HG03060 (cell line): ENCODE data around the gene ZFYVE9.
A peak's percentile ranks its signal among the peaks of the same experiment; 100 is the strongest.
"Not testable (repeated sequence)": the region's sequence is repeated elsewhere in the genome, so short reads cannot be mapped to it uniquely, and the experiment has no call there.

Experiments
- ATAC-seq: cut with Tn5 transposase; IDR thresholded peaks from one replicate; pipeline ENCODE4 v1.9.1; 2021; ENCODE audit warnings: low read depth, moderate number of reproducible peaks; ENCODE audit not compliant: unreplicated experiment

Gene ZFYVE9

DNA sequence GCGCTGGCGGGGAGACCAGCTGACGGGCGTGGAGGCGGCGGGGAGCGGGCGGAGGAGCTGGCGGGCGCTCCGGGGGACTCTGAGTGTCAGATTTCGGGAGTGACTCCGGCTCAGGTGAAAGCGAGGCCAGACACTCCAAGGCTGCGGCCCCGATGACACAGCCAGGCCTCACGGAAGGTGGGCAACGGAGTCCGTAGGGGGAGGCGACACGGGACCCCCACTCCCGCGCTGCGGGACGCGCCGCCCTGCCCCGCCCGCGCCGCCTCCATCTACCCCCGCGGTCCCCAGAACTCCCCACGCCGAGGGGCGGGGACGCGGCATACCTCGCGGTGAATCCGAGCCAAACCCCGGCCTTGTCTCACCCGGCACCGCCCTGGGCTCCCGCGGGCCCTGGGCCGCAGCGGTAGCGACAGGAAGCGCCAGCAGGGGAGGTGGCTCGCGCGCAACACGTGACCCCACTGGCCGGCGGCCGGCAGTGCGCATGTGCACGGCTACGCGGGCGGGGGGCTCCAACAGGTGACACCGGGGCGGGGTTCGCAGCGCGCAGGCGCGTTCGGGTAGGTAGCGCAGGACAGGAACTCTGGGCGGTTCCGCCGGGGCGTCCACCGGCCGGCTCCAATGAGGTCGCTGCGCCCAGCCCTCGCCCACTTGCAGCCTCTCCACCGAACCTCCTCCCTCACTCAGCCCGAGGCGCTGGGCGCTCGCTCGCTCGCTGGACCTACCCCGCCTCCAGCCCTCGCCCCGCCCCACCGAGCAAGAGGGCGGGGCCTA is 224.0 kb downstream of the ZFYVE9 start, which contains the start of gene CC2D1B:
Gene CC2D1B (minus strand): TSS at position 460 of the 771 bp plus-strand sequence. CDS start 1,585 bp downstream, outside the sequence.
- peak; percentile 71 for ATAC-seq

- ATAC-seq, result no peak
These were observed 224.6 kb downstream of the ZFYVE9 start for GRCh38 chr1:52366517-52366827.

DNA sequence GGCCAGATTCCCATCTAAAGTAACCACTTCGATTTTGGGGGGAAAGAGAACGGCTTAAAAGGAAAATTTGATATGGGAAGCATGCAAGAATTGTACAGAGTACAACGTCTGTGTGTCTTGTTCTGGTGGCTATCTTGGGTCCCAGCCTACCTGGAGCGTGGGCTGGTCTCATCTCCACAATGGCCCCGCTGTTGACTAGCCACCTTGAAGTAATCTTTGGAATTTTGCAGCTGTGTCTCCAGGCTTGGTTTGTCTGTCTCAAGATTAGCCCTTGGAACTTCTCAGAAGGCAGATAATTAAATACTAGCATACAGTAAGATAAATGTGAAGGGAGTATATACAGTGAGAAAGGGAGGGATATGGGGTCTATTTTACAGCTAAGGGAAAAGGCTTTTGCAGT is 225.4 kb downstream of the ZFYVE9 start:
- no peak for ATAC-seq

DNA sequence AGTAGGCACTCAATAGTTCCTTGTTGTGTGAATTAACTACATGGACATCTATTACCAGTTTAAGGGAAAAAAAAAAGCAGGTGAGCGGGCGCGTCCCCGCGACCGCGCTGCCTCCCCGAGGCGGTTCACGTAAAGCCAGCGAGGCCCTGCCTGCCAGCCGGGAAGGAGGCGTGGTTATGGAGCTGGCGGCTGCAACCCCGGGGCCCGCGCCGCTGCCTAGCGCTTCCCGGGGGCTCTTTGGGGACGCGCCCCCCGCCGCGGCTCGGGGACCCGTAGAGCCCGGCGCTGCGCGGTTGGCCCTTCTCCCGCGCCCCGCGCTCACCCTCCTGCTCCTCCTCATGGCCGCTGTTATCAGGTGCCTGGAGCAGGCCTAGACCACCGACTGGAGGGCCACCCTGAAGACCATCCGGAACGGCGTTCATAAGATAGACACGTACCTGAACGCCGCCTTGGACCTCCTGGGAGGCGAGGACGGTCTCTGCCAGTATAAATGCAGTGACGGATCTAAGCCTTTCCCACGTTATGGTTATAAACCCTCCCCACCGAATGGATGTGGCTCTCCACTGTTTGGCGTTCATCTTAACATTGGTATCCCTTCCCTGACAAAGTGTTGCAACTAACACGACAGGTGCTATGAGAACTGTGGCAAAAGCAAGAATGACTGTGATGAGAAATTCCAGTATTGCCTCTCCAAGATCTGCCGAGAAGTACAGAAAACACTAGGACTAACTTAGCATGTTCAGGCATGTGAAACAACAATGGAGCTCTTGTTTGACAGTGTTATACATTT is 226.7 kb downstream of the ZFYVE9 start:
- ATAC-seq, result no peak

DNA sequence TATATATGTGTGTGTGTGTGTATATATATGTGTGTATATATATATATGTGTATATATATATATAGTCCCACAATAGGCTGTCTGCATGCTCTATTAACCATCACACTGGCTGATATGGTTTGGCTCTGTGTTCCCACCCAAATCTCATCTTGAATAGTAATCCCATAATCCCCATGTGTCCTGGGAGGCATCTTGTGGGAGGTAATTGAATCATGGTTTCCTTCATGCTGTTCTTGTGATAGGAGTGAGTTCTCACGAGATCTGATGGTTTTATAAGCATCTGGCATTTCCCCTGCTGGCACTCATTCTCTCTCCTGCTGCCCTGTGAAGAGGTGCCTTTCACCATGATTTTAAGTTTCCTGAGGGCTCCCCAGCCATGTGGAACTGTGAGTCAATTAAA is 228.0 kb downstream of the ZFYVE9 start:
- ATAC-seq, result not testable (repeated sequence)

GRCh38 chr1:52385376-52385775 is 243.5 kb downstream of the ZFYVE9 start:
- ATAC-seq, result no peak

- ATAC-seq, result no peak
These were observed 244.6 kb downstream of the ZFYVE9 start for GRCh38 chr1:52386458-52386857.

DNA sequence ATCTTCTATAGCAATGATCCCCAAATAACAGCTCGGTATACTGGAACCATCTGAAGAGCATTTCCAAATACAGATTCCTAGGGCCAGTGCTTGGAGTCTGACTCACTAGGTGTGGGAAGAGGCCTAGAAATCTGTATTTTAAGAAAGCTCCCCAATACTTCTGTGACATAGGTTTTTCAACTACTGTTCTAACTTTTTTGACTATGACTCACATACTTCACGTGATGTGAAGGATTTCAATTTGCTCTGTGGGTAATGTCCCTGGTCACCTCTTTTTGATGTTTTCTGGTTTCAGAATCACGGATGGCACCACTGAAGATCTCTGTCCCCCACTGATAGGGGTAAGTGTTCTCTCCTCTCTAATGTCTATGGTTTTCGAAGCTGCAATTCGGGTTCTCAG is 251.3 kb downstream of the ZFYVE9 start:
- ATAC-seq, result no peak
